Left renal cortex interstitium (tissue), 4 donors: Measurements from ENCODE around the gene LRMDA. TPM values are rescaled to one million over a fixed set of nuclear protein-coding genes. Genes with fewer than 3 reads are reported as not detected.

Experiments used
- DNase-seq, 4 donors: peaks; one replicate each; pipeline ENCODE4 v3.0.0-alpha.2; 2013; ENCODE audit warnings: low read depth in 4 of 4, low spot score in 2 of 4, missing footprints in 1 of 4
- polyA plus RNA-seq, 4 donors: library from polyadenylated mRNA; unstranded; fragments of 120-200 nt; gene quantifications; one replicate each; pipeline ENCODE4 v1.2.1, GENCODE V29; 2013; ENCODE audit not compliant: insufficient read length in 4 of 4

Gene LRMDA
- 10 to 100 TPM; 15.3 to 23.5 (median 21.1) TPM for polyA plus RNA-seq

DNA sequence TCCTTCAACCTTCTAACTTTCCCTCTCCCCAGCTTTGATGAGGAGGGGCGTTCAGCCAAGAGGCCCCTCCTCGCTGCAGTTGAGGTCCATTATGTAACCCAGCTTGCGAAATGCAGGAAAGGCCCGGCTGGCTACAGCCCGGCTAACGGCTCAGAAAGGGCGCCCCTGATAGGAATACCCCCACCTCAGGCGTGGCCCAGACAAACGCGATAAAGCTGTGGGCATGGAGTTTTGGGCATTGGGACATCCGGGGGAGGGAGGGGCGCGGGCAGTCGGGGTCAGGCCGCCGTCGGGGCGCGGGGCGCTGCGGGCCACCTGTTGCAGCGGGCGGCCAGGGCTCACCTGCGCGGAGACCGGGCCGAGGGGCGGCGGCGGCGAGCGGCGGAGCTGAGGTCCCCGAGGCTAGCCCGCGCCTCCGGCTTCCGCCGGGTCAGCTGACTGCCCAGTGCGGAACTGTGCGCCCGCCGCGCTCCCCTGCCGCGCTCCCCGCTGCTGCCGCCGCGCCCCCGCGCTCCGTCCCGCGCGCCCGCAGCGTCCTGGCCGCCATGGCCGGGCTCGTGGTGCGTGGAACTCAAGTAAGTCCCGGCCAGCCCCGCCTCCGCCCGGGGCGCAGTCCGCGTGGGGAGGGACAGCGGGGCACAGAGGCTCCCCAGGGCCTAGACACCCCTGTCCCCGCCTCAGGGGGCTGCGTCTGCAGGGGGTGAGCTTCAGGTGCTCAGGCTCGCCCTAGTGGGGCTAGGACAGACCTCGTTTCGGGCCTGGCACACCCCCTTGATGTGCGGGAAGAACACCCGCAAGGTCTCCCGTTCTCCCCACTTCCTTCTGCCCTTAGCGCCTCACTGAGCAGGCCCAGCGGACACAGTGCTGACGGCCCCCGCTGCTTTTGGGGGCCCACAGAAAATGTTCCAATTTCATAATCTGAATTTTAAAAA lies at the start of gene LRMDA:
LRMDA (plus strand) TSS at position 445 of the 932 bp plus-strand sequence.
- DNase-seq, result no peak

DNA sequence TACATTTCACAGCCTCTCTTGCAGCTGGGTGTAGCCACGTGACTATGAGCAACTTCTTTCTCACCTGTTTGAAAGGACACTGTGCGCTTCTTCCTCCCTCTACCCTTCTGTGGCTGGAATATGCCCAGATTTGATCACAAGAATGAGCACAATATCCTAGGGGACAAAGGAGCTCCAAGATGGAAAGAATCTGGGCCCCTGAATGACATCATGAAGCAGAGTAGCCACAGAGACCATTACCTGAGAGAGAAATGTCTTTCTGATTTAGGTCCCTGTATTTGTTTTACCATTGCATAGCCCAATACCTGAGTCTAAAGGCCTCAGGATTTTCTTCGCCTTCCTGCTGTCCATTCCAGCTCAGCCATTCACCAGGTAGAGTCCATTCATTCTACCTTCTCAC lies 45.3 kb upstream of the LRMDA start:
- DNase-seq, result no peak

DNA sequence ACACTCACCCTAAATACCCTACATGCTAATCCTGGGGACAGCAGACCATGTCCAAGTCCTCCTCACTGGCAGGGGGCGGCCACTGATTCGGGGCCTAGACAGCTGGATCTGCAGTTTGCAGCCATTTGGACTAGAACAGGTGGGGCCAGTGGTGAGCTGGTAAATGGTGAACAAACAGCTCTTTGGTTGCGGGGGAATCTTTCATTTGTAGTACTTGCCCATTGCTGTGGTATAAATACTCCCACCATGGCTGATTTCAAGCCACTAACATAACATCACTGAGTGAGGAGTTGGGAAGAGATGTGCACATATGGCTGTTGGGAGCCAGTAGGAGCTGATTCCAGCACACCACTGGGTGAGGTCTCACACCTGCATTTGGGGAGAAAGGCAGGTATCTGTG lies 43.3 kb upstream of the LRMDA start:
- DNase-seq, result no peak

DNA sequence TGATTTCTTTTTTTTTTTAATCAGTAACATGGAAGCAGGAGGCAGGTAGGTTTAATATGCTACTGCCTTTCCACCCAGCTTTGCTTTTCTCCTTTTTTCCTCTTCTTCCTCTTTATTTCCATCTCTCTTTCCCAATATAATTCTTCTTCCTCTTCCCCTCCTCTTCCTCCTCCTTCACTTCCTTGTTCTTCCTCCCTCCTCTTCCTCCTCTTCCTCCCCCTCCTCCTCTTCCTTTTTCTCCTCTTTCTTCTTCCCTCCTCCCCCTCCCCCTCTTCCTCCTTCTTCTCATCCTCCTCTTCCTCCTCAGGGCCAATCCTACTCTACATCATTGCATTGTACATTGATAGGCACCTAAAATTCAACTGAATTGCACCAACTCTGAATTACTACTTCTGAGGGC lies 41.2 kb upstream of the LRMDA start:
- no peak for DNase-seq

DNA sequence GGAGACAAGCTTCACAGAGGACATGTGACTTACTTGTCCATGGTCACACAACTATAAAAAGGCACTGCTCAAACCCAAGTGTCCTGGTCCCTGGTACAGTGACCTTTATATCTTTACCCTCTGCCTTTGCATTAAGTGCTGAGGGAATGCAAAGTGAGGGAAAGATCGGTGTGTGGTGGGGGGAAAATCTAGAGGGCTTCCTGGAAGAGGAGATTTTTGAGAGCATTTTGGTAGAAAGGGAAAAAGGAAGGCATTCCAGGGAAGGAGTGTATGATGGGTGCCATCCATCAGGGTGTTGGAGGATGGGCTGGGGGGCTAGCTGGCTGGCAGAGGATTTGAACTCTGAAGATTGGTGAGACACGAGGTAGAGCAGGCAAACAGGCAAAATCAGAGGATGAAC lies 39.2 kb upstream of the LRMDA start:
- DNase-seq, result no peak

DNA sequence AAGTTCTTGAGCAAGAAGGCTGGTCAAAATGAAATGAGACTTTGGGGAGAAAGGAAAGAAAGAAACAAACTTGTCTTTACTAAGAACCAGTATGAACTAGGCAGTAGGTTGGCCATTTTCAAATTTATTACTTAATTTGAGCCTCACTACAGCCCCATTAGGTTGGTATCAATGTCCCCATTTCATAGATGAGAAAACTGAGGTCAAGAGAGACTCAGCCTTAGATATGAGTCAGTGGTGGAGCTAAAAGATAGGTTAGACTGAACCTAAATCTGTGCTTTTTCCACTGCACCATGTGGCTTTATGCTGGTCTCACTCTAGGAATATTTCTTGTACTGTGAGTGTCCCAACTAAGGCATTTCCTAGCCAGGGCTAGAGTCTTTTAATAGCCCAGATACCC lies 38.7 kb upstream of the LRMDA start:
- no peak for DNase-seq

DNA sequence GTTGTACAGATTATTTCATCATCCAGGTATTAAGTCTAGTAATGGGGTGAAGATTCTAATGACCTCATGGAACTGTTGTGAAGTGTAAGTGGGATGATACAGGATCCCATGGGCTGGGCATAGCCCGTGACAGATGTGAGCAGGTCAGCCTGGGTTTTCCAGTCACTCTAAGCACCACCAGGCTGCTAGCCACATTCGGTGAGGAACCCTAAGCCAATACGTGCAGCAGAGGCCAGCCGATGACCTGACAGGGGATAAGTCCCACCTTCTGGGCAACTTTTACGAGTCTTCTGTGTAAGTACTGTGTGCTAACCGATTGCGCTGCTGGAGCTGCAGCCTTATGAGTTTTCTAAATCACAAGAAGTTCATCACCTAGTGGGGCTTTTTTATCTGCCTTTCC lies 37.2 kb upstream of the LRMDA start:
- no peak for DNase-seq

DNA sequence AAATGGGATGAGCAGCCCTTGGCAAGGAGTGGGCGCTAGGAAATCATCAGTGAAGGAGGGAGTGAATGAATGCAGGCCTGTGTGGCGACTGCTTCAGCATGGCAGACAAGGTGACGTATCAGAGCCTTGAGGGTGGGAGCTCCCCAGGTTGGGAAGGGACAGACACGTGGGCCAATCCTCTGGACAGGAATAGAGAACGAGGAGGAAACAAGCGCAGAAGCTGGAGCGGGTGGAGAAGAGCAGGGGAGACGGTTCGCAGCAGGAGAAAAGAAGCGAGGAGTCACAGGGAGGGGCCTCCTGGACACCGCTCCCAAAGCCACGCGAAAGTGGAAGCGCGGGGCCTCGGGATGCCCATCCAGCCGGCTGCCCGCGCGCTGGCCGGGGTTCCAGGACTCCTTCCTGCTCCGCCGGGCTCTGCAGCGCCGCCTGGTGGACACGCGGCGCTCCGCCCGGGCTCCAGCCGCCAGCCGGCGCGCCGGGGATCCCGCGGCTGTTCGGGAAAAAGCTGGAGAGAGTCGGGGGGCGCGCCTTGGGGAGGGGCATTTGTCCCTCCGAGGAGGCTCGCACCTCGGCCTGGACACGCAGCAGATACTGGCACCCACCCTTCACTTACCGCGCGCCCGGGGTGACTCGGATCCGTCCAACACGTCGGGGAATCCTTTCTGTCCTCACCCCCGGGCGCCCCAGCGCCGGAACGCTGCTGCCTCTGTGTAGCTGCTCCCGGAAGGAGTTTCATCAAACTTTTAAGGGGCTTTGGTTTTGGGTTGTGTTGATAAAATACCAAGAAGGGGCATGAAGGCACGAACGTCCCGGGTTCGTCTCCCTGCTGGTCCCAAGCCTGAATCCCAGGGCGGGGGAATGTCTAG lies 36.1 kb upstream of the LRMDA start:
- peak in 3 of 4 donors; percentile 68 to 82 (median 73) for DNase-seq

DNA sequence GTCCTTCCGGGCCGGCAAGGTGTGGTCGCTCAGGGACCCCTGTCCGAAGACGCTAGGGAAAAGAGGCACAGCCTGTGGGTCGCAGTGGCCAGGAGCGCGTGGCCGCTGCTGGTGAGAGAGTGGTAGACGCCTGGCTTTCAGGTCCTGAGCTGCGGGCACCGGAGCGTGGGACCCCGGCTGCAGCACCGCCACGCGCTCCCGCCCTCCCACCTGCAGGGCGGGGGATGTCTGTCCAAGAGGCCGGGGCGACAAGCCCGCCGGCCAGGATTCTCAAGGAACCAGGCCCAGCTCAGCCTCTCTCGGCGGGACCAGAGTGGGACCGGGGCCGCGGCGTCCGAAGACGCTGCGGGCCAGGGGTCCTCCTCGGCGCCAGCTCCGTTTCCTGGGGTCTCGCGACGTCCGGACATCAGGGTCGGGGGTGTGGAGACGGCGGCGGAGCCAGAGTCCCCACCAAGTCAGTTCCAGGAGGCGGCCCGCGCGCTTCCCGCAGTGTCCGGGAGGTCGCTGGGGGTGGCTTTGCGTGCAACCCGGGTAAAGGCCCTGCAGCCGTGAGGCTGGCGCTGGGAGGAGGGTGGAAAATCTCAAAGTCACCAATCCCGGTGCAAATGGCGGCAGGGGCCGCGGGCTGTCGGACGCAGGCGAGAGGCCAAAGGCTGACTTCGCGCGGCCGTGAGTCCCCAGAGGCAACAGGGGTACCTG lies 35.3 kb upstream of the LRMDA start:
- peak in 2 of 4 donors; percentile 46 to 50 for DNase-seq

DNA sequence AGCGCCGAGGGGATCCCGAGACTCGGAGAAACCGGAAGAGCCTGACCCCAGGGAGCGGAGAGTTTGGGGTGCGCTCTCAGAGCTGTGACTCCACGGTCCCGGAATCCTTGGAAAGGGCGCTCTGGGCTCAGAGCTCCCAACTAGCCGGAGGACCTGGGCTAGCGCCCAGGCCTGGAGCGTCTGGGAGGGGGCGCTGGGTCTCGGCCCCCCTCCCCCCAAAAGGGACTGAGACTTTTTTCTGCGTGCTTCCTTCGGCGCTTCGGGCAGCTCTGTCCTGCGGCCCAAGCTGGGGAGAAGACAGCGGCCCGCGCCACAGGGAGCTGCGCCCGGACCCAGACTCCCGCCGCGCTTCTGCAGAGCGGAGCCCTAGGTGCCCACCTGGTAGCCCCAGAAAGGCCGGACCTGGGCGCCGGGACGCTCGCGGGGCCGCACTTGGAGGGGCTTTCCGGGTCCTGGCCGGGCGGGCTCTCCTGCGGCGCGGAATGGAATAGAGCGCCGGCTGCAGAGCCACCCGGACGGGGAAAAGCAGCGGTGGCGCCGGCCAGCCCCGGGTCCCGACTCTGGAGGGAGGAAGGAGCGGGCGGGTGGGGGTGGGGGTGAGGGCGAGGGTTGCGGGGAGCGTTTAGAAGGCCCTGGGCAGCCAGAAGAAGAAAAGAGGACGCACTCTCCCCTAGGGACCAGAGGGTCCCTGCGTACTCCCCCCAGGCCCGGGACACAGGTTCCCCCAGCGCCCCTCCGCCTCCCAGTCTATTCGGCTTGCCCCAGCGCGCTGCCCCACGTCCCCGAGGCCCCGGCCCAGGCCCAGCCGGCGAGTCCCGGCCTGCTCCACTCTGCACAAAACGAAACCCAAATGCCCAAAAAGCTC lies 34.6 kb upstream of the LRMDA start:
- DNase-seq, result peak in 3 of 4 donors; percentile 36 to 72 (median 51)

DNA sequence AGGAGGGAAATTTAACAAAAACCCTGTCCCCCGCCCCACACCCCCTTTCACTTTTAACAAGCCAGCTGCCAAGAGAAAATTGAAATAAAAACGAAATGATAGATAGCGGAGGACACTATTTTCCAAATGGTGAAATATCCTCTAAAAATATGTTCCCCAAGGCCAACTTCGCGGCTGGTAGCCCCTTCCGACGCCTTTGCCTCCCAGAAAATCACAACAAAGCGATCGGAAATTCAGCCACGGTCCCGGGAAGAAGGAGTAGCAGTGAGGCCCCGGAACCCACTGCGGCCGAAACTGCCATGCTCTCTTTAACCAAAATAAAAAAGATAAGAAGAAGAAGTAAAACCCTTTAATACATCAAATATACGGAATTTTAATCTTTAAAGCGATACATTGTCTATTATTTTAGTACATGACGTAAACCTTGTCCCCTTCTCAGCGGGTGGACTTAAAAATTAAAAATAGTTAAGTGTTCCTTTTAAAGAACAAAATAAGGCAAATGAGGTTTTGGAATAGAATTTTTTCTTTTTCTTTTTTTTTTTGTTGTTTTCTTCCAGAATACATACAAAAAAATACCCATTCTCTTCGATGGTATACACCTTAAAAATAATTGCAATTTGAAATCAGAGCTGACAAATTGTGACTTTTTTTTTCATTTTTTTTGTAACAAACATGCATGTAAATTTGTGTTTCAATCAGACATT lies 33.8 kb upstream of the LRMDA start:
- DNase-seq, result peak in 2 of 4 donors; percentile 29 to 48

DNA sequence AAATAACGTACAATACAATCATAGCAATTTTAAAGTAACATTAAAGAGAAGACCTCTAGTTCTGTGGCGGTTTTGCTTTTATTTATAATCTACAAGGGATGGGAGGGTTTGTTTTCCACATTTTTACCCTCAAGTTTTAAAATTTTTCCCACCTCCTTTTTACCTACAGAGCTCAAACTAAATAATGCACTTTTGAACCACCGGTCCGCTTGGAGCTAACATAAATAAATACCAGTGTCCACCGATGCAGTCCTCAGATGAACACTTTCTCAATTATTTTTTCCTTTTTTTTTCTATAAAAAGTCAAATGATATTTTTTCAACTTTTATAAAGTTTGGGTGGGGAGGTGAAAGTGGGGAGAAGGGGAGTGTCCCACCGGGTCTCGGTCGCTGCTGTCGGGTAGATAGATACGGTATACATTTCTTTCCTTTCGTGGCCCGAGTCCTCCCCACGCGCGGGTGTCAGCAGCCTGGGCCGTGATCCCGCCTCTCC lies 33.2 kb upstream of the LRMDA start:
- DNase-seq, result peak in 1 of 4 donors; percentile 36

DNA sequence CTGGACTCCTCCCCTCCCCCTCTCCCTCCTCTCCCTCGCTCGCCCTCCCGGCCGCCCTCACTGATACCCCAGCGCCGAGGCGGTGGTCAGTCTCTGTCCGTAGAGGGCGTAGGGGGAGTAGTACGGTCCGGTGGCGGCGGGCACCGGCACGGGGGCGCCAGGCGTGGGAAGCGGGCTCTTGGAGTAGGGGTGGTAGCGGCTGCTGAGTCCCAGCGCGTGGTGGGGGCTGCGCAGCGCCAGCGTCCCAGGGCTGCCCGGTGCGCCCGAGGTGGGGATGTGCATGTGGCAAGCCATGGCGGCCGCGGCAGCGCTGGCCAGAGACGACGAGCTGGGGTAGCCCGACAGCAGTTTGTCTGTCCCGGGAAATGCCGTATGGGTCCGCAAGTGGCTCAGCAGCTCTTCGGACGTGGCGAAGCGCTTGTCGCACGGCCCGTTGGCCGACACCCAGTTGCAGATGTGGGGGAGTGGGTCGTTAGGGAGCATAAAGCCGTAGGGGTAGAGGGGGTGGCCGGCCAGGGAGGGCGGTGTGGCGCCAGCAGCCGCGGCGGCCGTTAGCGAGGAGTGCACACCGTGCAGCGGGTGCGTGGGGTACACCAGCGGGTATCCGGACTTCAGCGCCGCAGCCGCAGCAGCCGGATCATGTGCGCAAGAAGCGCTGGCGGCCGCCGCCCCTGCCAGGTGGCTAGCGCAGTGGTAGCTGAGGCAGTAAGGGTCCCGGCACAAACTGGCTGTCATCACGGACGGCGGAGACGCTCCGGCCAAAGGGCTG lies 32.5 kb upstream of the LRMDA start:
- DNase-seq, result peak in 2 of 4 donors; percentile 27 to 37

DNA sequence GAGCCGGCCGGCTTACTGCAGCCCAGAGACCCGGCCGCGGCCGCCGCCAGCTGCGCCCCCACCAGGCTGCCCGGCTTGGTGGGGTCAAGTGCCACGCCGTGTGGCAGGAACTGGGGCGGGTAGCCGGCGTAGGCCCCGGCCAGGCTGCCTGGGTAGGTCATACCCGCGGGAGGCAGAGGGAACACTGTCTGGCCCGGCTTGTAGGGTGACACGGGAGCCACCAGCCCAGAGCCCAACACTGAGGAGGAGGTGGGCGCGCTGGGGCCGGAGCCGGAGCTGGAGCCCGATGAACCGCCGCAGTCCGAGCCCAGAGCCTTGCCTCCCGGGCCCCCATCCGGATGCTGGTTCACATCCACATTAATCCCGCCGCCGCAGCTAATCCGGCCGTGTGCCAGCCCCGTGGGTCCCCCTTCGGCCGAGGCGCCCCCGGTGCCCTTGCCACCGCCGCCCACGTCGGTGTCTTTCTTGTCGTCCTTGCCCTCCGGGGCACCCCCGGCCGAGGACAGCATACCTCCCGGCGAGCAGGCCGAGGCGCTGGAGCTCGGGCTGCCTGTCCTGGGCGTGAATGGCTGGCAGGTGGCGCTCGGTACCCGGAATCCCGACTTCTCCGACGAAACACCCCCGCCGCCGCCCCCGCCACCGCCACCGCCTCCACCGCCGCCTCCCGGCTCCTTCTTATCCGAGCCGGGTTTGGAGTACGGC lies 31.8 kb upstream of the LRMDA start:
- DNase-seq, result peak in 3 of 4 donors; percentile 31 to 42 (median 33)

DNA sequence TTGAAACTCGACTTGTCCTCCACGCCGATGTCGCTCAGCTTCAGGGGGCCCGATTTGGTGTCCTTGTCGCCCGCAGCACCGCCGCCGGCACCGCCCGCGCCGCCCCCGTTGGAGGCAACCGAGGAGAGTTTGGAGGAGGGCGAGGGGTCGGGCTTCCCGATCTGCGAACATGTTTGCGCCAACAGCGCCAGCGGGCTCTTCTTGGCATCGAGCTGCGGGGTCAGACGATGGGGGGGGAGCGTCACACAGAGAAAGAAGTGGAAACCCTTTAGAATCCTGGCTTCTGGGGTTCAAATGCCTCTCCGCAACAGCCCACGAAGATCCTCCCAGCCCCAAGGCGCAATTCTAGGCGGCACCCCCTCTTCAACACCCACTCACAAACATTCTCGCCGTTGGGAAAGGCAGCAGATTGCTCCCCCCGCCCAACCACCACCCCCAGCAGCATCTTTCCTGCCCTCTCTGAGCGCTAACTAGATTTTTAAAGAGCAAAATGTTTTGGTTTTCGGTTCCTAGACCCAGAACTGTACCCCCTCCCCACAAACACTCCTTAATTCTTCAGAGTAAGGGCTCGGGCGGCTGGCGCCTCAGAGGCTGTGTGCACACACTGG lies 31.2 kb upstream of the LRMDA start:
- peak in 1 of 4 donors; percentile 21 for DNase-seq

DNA sequence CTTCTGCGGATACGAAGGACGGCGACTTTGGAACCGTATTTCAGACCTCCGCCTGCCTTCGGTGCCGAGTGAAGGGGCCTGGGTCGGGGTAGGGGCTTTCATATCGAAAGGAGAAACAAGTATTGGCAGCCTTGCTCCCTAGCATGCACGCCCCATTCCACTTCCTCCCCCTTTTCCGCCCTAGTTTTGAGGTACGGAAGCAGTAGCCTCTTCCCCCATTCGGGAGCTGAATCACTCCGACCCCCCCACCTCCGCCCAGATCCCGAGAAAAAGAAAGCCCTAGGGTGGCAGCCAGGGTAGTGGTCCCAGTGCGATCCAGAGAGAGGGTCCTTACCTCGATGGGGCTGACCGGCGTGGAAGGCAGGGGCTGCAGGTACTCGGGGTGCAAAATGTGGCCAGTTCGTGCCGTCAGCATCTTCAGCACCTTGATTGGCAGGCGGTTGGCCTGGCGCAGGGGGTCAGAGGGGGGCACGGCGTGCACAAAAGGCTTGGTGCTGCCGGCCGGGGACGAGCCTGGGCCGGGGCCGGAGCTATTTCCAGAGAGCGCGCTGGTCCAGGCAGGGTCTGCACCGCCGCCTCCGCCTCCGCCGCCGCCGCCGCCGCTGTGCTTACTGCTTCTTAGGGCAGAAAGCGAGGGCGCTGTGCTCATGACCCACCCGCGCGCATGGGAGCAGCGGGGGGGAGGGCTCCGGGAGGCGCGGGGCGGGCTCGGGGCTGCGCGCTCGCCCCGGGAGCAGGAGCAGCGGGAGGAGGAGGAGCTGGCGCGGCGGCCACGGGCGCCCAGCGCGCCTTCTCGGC lies 30.5 kb upstream of the LRMDA start:
- DNase-seq, result no peak
